ENCODE measurements around the gene COX7A2L. TPM values are rescaled to one million over a fixed set of nuclear protein-coding genes. Genes with fewer than 3 reads are reported as not detected.

COX7A2L gene
- total and polyA plus RNA-seq, 2 donors (not counting 1 experiment from before 2014, with no cell fraction given) = 39.4 to 66.7 TPM

DNA sequence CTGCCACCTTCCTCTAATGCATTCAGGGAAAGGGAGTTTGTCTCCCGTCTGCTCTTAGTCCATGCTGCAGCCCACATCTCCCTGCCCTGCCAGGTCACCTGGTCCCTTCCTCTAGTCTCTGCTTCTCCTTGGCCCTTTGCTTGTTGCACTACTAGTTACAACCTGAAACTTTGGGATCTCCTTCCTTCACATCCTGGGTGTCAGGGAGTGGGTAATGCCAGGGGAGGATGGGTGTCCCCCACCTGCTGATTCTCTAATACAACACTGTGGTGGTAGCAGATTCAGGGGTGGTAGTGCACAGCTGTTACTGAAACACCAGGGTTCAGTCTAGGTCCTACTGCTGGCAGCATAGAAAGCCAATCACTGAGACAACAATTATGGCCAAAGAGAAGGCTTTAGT, 31.2 kb upstream of the COX7A2L start:
- Histone ChIP-seq H3K36me3 (replicated peaks in 1 of 2; ENCODE audit: control extremely low read depth in 1 of 2, control insufficient read depth in 1 of 2, extremely low read depth in 1 of 2, insufficient read depth in 2 of 2, low read length in 1 of 2) (no peaks in the 10 kb centered on the region), H3K4me2 (replicated peaks; ENCODE audit: low read depth, low read length, poor library complexity, severe bottlenecking) (no peak overlapping the region), H3K4me3 (ENCODE audit: control extremely low read depth in 1 of 5, extremely low read depth in 1 of 5, insufficient read depth in 1 of 5, low read depth in 2 of 5, low read length in 4 of 5) (no peak overlapping the region), H3K27me3 (replicated peaks in 1 of 4; ENCODE audit: control extremely low read depth in 1 of 4, control insufficient read depth in 3 of 4, insufficient read depth in 4 of 4, low read length in 3 of 4) (peaks cover 0 to 5% (median 0%) of the 10 kb centered on the region in 4 experiments), H4K20me1 (ENCODE audit: control insufficient read depth, insufficient read depth, low read length, poor library complexity, severe bottlenecking) (no peaks in the 10 kb centered on the region), H3K9me3 (ENCODE audit: control extremely low read depth in 1 of 3, control insufficient read depth in 2 of 3, insufficient read depth in 1 of 3, low read length in 2 of 3) (no peaks in the 10 kb centered on the region), H3K79me2 (ENCODE audit: control insufficient read depth, insufficient read depth, low read length) (no peaks in the 10 kb centered on the region), H3K9ac (ENCODE audit: low read length) (no peak overlapping the region), H2AFZ (ENCODE audit: insufficient read depth, low read depth, low read length, poor library complexity, severe bottlenecking) (no peak overlapping the region), H3K27ac (ENCODE audit: low read length in 2 of 2) (no peak overlapping the region), H3K4me1 (ENCODE audit: control insufficient read depth in 2 of 2, insufficient read depth in 2 of 2, low read length in 2 of 2) (no peaks in the 10 kb centered on the region)
- WGBS (ENCODE audit: insufficient coverage) = no CpG with 5 or more reads among the region's 1 CpG
- intact Hi-C loops (cut with micrococcal nuclease) = no loop called here
- no peak for TF ChIP-seq EZH2 (IDR thresholded peaks at IDR 0.05; ENCODE audit: borderline replicate concordance, insufficient read depth, low read depth, low read length, poor library complexity, severe bottlenecking)
- TF ChIP-seq, protein P1, sequence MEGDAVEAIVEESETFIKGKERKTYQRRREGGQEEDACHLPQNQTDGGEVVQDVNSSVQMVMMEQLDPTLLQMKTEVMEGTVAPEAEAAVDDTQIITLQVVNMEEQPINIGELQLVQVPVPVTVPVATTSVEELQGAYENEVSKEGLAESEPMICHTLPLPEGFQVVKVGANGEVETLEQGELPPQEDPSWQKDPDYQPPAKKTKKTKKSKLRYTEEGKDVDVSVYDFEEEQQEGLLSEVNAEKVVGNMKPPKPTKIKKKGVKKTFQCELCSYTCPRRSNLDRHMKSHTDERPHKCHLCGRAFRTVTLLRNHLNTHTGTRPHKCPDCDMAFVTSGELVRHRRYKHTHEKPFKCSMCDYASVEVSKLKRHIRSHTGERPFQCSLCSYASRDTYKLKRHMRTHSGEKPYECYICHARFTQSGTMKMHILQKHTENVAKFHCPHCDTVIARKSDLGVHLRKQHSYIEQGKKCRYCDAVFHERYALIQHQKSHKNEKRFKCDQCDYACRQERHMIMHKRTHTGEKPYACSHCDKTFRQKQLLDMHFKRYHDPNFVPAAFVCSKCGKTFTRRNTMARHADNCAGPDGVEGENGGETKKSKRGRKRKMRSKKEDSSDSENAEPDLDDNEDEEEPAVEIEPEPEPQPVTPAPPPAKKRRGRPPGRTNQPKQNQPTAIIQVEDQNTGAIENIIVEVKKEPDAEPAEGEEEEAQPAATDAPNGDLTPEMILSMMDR (IDR thresholded peaks at IDR 0.05) = no peak
- H3K27ac Mint-ChIP-seq = no peak overlapping the region
- POLR2A ChIA-PET = no interaction called here
- DNase-seq (no peak), ATAC-seq (ENCODE audit: low read depth) (no peak)
- no peaks in the 10 kb centered on the region for H3K9me3 Mint-ChIP-seq (ENCODE audit: insufficient read depth)
- CTCF ChIA-PET = no interaction called here
- H3K4me1 Mint-ChIP-seq = no peaks in the 10 kb centered on the region
- peaks cover 8% of the 10 kb centered on the region for H3K27me3 Mint-ChIP-seq
- no peak overlapping the region for H3K4me3 Mint-ChIP-seq

DNA sequence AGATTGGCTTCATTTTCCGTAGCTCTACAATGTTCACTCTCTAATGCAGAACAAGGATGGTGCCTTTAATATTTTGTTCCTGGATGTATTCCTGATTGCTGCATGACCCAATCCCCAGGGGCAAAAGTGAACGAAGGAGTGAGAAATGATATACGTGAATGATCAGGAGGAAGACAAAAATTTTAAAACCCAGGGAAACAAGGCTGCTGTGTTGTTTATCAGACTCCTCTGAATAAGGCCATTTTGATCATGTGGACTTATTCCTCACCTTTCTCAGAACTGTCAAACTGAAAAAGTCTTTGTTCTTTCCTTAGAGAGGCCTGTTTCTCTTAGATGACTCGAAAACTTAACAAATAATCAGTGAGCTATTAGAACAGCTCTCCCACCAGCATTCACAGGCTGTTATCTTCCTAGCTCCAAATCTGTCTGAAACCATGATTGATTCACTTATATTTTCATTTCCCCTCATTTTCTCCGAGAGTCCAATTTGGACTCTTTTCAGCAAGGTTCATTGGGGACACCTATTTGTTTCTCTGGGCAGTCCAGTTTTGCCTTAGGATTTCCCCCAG, 29.5 kb upstream of the COX7A2L start:
- ChIA-PET CTCF (no interaction called here), POLR2A (no interaction called here)
- Histone ChIP-seq H3K4me3 (ENCODE audit: control extremely low read depth in 1 of 5, extremely low read depth in 1 of 5, insufficient read depth in 1 of 5, low read depth in 2 of 5, low read length in 4 of 5) (no peak overlapping the region), H3K9ac (ENCODE audit: low read length) (no peak overlapping the region), H3K9me3 (ENCODE audit: control extremely low read depth in 1 of 3, control insufficient read depth in 2 of 3, insufficient read depth in 1 of 3, low read length in 2 of 3) (no peaks in the 10 kb centered on the region), H3K79me2 (ENCODE audit: control insufficient read depth, insufficient read depth, low read length) (no peaks in the 10 kb centered on the region), H3K36me3 (replicated peaks in 1 of 2; ENCODE audit: control extremely low read depth in 1 of 2, control insufficient read depth in 1 of 2, extremely low read depth in 1 of 2, insufficient read depth in 2 of 2, low read length in 1 of 2) (no peaks in the 10 kb centered on the region), H3K4me2 (replicated peaks; ENCODE audit: low read depth, low read length, poor library complexity, severe bottlenecking) (no peak overlapping the region), H3K27me3 (replicated peaks in 1 of 4; ENCODE audit: control extremely low read depth in 1 of 4, control insufficient read depth in 3 of 4, insufficient read depth in 4 of 4, low read length in 3 of 4) (peaks cover 0 to 5% (median 0%) of the 10 kb centered on the region in 4 experiments), H3K4me1 (ENCODE audit: control insufficient read depth in 2 of 2, insufficient read depth in 2 of 2, low read length in 2 of 2) (no peaks in the 10 kb centered on the region), H2AFZ (ENCODE audit: insufficient read depth, low read depth, low read length, poor library complexity, severe bottlenecking) (no peak overlapping the region), H4K20me1 (ENCODE audit: control insufficient read depth, insufficient read depth, low read length, poor library complexity, severe bottlenecking) (no peaks in the 10 kb centered on the region), H3K27ac (ENCODE audit: low read length in 2 of 2) (no peak overlapping the region)
- Mint-ChIP-seq H3K27ac (no peak overlapping the region), H3K9me3 (ENCODE audit: insufficient read depth) (no peaks in the 10 kb centered on the region), H3K27me3 (peaks cover 10% of the 10 kb centered on the region), H3K4me3 (no peak overlapping the region), H3K4me1 (no peaks in the 10 kb centered on the region)
- DNase-seq (no peak), ATAC-seq (ENCODE audit: low read depth) (no peak)
- intact Hi-C loops (cut with micrococcal nuclease) = no loop called here
- TF ChIP-seq, protein P1 (IDR thresholded peaks at IDR 0.05) = no peak
- TF ChIP-seq EZH2 (IDR thresholded peaks at IDR 0.05; ENCODE audit: borderline replicate concordance, insufficient read depth, low read depth, low read length, poor library complexity, severe bottlenecking) = no peak
- 94% methylated on average over 3 of the region's 5 CpGs for WGBS (ENCODE audit: insufficient coverage)
